NB4 (cell line): ENCODE results near the gene TUBA8.
"Not testable (repeated sequence)": the region's sequence is repeated elsewhere in the genome, so short reads cannot be mapped to it uniquely, and the experiment has no call there.

ENCODE experiments used
- DNase-seq: peaks from one replicate; pipeline ENCODE4 v3.0.0; 2010; ENCODE audit warnings: low read depth
- H3K4me3 ChIP-seq: one replicate; pipeline ENCODE4 v1.5.1; 2011; ENCODE audit warnings: mild to moderate bottlenecking, low read depth, low read length, moderate library complexity
- MYC ChIP-seq: IDR thresholded peaks from 2 replicates; pipeline ENCODE4 v1.6.1; 2011; ENCODE audit warnings: low read depth, low read length
- POLR2A ChIP-seq: IDR thresholded peaks from 2 replicates; pipeline ENCODE4 v1.6.1; 2011; ENCODE audit warnings: mild to moderate bottlenecking; ENCODE audit not compliant: insufficient read length; ENCODE audit errors: extremely low read depth
- TF ChIP-seq, protein P1 (sequence below): IDR thresholded peaks from one replicate; pipeline ENCODE4 v1.5.1; 2012; ENCODE audit warnings: low read depth, low read length
- TF ChIP-seq, protein P2 (sequence below): IDR thresholded peaks from 2 replicates; pipeline ENCODE4 v1.6.1; 2011; ENCODE audit warnings: low read depth, low read length

TUBA8 gene

DNA sequence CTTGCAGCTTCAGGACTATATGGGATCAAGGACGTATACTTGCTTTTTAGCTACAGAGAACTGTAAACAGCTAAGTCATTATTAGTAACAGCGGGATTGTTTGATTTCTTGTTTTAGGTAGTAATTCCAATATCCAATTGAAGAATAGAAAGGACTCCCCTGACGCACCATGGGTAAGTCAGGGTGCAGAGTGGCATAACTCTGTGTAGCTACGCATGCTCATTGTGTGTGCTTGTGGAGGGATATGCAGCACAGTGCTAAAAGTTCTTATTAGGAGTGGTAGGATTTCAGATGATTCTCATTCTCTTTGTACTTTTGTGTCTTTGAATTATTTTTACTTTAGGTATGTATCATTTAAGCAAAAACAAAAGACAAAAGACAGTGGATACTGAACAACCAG is 40.6 kb upstream of the TUBA8 start:
- TF ChIP-seq, protein P1, sequence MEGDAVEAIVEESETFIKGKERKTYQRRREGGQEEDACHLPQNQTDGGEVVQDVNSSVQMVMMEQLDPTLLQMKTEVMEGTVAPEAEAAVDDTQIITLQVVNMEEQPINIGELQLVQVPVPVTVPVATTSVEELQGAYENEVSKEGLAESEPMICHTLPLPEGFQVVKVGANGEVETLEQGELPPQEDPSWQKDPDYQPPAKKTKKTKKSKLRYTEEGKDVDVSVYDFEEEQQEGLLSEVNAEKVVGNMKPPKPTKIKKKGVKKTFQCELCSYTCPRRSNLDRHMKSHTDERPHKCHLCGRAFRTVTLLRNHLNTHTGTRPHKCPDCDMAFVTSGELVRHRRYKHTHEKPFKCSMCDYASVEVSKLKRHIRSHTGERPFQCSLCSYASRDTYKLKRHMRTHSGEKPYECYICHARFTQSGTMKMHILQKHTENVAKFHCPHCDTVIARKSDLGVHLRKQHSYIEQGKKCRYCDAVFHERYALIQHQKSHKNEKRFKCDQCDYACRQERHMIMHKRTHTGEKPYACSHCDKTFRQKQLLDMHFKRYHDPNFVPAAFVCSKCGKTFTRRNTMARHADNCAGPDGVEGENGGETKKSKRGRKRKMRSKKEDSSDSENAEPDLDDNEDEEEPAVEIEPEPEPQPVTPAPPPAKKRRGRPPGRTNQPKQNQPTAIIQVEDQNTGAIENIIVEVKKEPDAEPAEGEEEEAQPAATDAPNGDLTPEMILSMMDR: no peak
- no peak for TF ChIP-seq POLR2A
- no peak for TF ChIP-seq MYC
- TF ChIP-seq, protein P2, sequence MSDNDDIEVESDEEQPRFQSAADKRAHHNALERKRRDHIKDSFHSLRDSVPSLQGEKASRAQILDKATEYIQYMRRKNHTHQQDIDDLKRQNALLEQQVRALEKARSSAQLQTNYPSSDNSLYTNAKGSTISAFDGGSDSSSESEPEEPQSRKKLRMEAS: no peak
- DNase-seq: no peak
- no peak overlapping the region for H3K4me3 ChIP-seq

DNA sequence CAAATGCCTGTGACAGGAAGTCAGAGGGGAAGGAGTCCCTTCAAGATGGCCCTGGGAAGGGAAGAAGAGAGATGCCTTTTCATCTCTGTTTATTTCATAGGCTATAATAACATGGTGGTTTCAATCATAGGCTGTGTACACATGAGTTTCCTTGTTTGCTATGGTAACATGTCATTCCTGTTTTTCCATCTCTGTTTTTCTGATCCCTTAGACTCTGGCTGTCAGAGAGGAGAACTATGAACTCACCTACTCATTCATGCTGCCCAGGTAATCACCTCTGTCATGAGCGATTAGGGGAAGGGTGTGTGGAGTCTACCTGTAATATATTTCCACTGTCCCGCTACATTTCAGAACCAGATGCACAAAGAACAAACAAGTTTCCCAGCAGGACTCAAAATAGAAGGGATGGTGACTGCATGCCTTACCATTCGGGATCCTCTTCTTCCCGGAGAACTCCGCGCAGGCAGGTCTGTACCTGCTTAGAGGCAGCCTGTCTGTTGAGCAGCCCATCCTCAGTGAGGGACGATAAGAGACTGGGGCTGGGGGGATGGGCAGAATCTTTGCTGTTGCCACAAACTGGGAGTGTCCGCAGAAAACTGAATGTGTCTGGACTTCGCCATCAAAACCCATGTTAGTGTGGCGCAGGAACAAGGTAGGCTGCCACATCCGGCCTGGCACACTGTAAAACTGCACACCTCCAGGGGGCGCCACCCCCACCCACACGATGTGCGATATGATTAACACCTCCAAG is 39.9 kb upstream of the TUBA8 start:
- DNase-seq: no peak
- TF ChIP-seq, protein P1: peak; percentile 20
- TF ChIP-seq MYC: no peak
- no peak overlapping the region for H3K4me3 ChIP-seq

DNA sequence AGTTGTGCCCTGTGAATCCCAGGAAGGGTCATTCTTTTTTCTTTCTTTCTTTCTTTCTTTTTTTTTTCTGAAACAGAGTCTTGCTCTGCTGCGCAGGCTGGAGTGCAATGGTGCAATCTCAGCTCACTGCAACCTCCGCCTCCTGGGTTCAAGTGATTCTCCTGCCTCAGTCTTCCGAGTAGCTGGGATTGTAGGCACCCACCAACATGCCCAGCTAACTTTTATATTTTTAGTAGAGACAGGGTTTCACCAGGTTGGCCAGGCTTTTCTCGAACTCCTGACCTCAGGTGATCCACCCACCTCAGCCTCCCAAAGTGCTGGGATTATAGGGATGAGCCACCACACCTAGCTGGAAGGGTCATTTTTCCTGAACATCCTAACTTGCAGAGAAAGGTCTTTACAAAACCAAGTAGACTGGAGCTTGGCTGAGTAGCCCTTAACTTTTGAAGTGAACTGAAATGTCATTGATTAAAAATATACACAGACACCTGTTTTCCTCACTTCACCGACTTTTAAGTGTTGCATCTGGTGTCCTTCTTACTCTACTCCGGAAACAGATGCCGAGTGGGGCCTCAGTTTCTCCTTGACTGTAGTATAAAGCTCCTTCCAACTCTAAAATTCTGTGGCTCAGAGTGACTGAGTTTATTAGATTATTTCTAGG is 39.2 kb upstream of the TUBA8 start:
- not testable (repeated sequence) for DNase-seq, H3K4me3 ChIP-seq

DNA sequence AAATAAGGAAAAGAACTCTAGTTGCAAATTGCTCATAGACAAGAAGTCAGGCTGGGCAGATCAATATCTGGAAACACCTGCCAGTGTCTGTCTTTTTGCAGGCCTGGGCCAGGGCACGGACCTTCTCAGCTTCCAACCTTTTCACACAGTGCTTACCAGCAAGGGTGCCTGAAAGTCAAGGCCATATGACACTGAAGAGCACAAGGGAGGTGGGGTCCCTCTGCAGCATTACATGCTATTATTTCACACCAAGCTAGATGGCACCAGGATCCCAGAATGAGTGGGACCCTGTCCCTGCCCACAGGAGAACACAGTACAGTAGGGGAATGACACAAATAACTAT is 38.7 kb upstream of the TUBA8 start:
- DNase-seq: no peak
- TF ChIP-seq, protein P1: no peak
- TF ChIP-seq, protein P2: no peak
- no peak overlapping the region for H3K4me3 ChIP-seq

DNA sequence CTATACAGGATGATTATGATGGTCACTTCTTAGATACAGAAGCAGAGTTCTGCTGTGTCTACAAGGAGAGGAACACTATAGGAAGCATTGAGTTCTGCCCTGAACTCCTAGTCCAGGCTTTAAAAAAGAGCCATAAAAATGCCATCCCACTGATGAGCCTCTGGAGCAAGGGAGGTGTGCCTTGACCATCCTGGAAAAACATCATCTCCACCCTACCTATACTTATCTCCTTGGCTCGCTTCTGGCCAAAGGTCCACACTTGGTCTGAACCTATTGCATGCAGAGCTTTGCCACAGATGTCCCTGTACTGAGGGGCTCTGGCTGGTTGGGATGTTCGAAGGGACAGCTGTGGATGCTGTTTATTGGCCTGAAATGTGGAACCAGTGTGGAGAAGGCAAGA is 37.1 kb upstream of the TUBA8 start:
- no peak overlapping the region for H3K4me3 ChIP-seq
- no peak for TF ChIP-seq MYC
- DNase-seq: no peak

DNA sequence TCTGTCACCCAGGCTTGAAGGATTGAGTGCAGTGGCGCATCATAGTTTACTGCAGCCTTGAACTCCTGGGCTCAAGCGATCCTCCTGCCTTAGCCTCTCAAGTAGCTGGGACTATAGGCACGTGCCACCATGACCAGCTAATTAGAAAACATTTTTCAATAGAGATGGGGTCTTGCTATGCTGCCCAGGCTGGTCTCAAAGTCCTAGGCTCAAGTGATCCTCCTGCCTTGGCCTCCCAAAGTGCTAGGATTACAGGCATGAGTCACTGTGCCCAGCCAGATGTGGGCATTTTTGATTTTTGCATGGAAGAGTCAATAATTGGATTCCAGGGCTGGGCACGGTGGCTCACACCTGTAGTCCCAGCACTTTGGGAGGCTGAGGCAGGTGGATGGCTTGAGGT is 36.7 kb upstream of the TUBA8 start:
- H3K4me3 ChIP-seq: not testable (repeated sequence)

DNA sequence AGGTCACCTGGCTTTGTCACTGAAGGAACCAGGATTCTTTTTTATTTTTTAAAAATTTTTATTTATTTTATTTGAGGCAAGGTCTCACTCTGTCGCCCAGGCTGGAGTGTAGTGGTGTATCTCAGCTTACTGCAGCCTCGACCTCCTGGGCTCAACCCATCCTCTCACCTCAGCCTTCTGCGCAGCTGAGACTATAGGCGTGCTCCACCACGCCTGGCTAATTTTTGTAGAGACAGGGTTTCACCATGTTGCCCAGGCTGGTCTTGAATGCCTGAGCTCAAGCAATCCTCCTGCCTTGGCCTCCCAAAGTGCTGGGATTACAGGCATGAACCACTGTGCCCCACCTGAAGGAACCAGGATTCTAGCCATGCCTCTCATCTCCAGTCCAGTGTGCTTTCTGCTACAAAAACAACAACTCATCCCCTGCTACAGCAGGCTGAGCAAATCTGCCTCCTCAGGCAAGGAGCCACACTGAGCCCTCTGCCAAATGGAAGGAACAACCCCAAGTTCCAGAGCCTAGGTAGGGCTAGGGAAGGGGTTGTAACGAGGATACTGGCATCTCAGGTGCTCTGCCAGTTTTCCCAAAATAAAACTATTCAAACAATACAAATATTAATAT is 35.4 kb upstream of the TUBA8 start:
- H3K4me3 ChIP-seq: no peak overlapping the region
- TF ChIP-seq, protein P1: no peak
- TF ChIP-seq POLR2A (no peak), MYC (no peak)
- TF ChIP-seq, protein P2: no peak
- DNase-seq: no peak

More for the DNA sequence above, 36.7 kb upstream of the TUBA8 start:
- DNase-seq: not testable (repeated sequence)
